Measurements from ENCODE around the gene KRTAP10-2.
"Not testable (repeated sequence)": the region's sequence is repeated elsewhere in the genome, so short reads cannot be mapped to it uniquely, and the experiment has no call there.

The KRTAP10-2 gene

GRCh38 chr21:44564886-44565598 lies 13.7 kb upstream of the KRTAP10-2 start:
- DNase-seq = no peak

- DNase-seq = no peak
Measured at GRCh38 chr21:44564099-44564498, 12.8 kb upstream of the KRTAP10-2 start.

DNA sequence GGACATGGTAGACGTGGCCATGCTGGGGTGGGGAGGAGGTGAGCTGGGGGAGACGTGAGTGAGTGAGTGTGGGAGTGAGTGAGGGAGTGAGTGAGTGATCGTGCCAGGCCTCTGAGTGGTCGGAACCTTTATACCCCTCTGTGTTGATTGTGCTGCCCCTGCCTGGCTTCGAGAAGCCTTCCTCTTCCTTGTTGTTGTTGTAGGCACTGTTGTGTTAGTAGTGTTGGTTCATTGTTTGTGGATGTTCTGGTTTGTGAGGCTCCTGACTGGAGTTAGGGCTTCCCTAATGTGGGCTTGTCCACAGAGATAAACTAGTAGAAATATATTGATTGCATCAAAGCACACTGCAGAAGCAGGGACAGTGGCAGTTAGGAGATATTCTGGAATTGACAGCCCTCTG lies 7.4 kb upstream of the KRTAP10-2 start, which contains the start of gene KRTAP10-3:
Gene KRTAP10-3, minus strand, starts transcription at position 101 of the 400 bp plus-strand sequence. Its CDS starts 80 bp downstream, at position 21.
- DNase-seq = no peak

GRCh38 chr21:44558329-44558675 lies 7.0 kb upstream of the KRTAP10-2 start:
- not testable (repeated sequence) for DNase-seq

DNA sequence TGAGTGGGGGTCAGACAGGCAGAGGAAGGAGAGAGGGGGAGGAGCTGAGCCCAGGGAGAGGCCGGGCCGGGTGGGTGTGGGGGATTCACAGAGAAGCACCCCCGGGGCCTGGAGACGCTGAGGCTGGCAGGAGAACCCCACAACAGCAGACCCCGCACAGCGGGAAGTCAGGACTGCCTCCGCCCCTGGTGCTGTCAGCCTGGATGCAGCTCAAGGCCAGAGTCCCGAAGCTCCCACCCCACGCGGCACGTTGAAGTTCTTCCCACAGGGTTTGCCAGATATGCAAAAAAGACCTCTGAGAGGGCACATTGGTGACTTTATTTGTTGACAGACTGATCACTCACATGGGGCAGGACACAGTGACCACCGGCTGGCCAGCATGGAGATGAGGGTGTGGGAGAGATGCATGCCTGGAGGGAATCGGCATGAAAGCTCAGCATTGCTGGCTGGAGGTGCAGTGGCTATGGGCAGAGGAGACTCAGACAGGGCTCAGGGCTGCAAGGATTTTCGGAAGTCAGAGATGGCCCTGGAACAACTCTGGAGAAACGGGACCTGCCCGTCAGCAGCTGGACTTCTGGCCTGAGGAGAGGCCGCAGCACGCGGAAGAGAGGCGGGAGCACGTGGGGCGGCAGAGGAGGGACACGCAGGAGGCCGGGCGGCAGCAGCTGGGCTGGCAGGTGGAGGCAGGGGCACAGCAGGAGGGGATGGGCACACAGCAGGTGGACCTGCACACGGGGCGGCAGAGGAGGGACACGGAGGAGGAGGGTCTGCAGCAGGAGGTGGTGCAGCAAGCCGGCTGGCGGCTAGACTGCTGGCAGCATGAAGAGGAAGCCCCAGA lies 6.4 kb upstream of the KRTAP10-2 start:
- DNase-seq = no peak

DNA sequence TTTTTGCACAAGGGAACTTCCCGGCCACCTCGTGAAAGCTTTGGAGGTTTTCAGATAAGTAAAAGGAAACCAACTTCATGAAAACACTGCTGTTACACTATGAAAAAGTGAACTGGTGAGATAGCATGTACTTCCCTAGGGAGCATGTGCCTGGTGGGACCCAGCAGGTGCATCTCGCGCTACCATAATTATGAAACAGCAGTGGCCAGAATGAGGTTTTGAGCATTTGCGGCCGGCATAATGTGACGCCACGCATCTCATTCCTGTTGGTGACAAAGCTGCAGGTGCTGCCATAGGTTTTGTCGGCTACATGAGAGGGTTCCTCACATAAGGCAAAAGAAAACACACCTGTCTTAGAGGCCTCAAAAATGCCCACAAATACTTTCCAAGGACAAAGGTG lies 5.6 kb upstream of the KRTAP10-2 start:
- no peak for DNase-seq

GRCh38 chr21:44555200-44555875 lies 4.0 kb upstream of the KRTAP10-2 start:
- no peak for DNase-seq

DNA sequence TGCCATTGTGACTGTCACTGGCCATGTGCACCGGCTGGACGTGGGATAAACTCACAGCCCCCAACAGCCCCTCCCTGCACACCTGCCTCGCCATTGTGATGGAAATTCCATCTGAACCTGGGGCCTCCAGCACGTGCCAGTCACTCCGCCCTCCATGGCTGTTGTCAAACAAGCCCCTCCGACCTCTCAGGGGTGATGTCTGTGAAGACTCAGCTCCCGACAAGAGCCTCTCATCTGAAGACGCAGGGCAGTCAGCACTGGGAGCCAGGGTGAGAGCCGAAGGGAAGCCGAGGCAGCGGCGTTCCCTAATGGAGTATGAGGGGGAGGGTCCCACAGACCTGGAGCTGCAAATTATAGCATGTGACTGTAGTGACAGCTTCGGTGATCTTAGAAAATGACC lies 1.4 kb upstream of the KRTAP10-2 start:
- DNase-seq = no peak

DNA sequence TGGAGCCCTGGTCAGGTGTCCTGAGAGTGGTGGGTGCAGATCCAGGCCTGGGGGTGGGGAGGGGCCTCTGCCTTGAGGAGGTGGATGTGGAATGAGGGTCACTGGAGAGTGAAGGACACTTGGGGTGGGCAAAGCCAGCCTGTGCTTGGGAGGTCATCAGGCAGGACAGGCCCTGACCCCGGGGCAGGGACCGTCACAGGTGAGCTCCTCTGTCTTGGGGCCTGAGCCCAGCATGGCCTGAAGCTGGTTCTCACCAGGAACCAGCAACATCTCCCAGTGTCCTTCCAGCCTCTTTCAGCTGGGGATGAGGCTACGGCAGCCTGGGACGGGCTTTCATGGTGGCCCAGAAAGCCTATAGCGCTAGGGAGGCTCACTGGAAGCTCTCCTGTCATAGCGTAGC lies 831 bp upstream of the KRTAP10-2 start:
- DNase-seq = no peak

DNA sequence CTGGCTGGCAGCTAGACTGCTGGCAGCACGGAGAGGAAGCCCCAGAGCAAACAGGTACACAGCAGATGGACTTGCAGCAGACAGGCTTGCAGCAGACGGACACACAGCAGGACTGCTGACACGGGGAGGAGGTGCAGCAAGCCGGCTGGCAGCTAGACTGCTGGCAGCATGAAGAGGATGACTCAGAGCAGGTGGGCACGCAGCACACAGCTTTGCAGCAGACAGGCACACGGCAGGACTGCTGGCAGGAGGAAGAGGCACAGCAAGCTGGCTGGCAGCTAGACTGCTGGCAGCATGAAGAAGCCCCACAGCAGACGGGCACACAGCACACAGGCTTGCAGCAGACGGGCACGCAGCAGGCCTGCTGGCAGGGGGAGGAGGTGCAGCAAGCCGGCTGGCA lies 498 bp downstream of the KRTAP10-2 start:
- DNase-seq = no peak

DNA sequence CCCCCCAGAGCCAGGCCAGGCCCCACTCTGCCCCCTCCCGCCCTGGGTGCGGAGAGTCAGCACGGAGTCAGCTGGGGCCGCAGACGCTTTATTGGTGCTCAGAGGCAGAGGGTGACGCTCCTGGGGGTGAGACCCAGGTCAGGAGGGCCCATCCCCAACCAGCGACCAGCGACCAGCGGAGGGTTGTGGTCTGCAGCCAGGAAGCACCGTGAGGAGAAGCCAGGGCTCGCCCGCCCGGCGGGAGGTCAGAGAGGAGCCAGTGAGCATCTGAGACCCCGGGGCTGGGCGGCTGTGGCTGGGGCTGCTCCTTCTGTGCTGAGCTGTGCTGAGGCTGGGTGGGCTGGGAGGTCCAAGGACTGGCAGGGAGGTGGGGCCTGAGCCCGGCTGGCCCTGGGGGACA lies 1.0 kb downstream of the KRTAP10-2 start:
- DNase-seq = not testable (repeated sequence)

DNA sequence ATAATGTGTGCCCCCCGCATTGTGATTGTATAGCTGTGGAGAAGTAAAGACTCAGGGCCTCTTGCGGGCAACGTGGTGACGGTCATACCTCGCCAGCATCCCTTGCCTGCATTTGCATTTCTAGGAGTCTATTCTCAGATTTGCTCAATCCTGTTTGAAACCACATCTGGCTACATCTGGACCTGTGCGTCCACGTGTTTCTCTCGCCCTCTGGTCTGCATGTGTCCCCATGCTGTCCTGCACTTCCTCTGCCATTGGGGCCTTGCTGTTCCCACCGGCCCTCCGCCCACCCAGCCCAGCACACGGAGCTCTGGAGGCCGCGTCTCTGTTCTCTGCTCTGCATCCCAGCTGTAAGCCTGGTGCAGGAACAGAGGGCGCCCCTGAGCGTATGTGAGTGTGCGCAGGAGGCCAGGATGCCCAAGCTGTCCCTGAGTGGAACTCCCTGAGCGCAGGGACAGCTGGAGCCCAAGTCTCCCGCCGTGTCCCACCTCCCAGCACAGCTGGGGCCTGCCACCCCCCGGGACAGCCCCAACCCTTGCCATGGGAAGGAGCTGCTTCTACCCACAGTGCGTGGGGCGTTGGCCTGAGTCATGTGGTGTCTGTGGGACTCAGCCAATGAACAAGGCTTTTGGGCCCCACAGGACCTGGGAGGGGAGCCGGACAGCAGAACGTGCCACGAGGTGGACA lies 1.6 kb downstream of the KRTAP10-2 start:
- peak; percentile 53 for DNase-seq

DNA sequence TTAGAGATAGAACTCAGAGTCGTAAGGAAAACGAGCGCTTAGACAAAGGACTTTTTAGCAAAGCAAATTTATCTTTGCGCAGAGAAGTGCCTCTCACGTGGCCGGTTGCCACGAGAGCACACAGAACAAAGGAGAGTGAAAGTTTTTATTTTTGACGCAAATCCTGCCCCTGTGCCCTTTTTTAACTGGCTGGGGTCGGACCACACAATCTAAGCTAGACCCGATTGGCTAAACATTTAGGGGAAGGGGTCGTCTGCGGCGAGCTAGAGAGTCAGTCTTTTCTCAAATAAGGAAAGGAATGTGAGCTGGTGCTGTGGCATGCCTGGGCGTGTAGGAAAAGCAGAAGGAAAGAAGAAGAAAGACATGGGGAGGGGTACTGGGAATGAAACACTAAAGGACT lies 2.4 kb downstream of the KRTAP10-2 start:
- no peak for DNase-seq

DNA sequence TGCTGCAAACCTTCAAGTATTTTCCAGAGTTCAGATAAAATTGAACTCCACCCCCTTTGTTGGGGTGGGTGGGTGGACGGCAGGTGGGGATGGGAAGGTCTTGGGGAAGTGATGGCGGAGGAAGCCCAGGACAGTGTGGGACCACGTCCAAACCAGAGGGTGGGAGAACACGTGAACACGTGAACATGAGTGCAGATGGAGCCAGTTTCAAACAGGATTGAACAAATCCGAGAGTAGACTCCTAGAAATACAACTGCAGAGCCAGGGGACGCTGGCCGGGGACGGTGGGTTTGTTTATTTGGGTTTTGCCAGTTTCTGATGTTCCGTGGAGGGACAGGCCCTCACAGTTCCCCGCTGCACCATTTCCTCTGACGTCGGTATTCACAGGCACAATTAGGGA lies 2.9 kb downstream of the KRTAP10-2 start:
- DNase-seq = no peak

DNA sequence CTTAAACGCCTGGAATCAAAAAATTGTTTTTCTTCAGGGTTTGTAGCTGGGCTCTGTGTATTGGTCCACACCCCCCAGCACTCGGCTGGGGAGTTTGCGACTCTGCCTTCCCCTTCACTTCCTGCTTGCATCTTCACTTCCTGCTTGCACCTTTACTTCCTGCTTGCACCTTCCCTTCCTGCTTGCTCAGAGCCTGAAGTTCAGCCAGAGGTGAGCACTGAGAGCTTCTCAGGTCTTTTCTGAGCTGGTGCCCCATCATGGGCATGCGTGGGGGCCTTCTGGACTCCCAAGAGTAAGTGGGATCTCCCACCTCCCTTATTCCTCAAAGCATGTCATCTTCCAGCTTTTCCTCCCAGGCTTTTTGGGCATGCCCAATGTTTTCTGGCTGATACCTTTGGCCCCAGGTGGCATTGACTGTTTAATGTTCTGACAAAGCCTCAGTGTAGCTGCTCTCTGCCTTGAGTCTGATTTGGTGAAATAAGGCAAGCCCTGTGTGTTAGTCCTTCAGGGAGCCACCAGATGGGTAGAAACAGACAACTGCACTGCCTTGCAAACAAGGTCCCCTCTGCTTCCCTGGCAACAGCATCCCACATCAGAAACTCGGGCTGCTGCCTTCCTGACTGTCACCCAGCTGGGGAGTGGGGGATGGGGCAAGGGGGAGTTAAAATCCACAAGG lies 3.5 kb downstream of the KRTAP10-2 start:
- DNase-seq = no peak

GRCh38 chr21:44544566-44544965 lies 6.7 kb downstream of the KRTAP10-2 start:
- DNase-seq = no peak

DNA sequence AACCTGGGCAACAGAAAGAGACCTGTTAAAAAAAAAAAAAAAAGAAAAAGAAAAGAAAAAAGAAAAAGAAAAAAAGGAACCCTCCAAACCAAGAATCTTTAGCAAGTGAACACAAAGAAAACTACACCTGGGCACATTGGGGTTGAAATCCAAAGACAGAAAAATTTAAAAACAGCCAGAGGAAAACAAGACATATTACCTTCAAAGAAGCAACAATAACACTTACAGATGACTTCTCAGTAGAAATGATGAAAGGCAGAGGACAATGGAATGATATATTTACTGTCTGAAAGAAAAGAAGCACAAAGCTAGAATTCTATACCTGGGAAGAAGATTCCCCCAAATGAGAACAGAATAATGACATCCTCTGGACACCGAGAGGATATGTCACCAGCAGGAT lies 8.6 kb downstream of the KRTAP10-2 start:
- no peak for DNase-seq

DNA sequence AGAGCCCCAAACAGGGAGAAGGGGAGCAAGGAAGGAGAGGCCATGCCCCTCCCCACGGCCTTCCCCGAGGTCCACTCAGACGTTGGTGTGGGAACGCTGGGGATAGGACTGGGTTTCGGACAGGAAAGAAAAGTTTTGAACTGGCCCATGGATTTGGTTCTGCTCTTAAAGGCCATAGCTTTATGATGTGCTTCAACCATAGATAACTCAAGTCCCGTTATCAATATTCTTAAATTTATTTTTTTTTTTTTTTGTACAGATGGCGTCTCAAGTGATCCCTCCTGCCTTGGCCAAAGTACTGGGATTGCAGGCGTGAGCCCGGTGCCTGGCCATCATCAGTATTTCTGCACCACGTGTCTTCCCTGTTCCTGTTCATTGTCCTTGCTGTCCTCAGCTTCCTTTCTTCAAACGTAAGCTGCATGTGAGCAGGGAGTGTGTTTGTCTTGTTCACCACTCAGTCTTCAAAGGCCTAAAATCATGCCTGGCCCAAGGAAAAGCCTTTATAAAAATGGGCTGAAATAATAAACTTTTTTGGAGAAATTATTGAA lies 10.5 kb downstream of the KRTAP10-2 start:
- DNase-seq = no peak

- no peak for DNase-seq
Measured at GRCh38 chr21:44539991-44540666, 11.2 kb downstream of the KRTAP10-2 start, which contains the start of gene KRTAP10-1. TSS of gene KRTAP10-1 (minus strand) at chr21:44540195. CDS start at chr21:44540150, 45 bp downstream.

- DNase-seq = no peak
Measured at GRCh38 chr21:44539046-44539445, 12.3 kb downstream of the KRTAP10-2 start.
